Diencephalon (tissue), 1 donor: ENCODE measurements around the gene GALC. TPM values are rescaled to one million over a fixed set of nuclear protein-coding genes. Genes with fewer than 3 reads are reported as not detected.

ENCODE experiments used
- small RNA-seq: library from RNA; depleted of rRNA; stranded (forward); fragments of <200 nt; gene quantifications from one replicate; pipeline ENCODE3, GENCODE V24; 2014
- total RNA-seq: library from RNA; depleted of rRNA; stranded (reverse); fragments of >200 nt; gene quantifications from one replicate; pipeline ENCODE4 v1.2.3, GENCODE V29; 2014

GALC gene
- total RNA-seq, result 48.0 TPM

GRCh38 chr14:87992718-87993628, at the start of gene GALC:
TSS of gene GALC (minus strand) at chr14:87993182. CDS start at chr14:87993164, 18 bp downstream.

GRCh38 chr14:88005050-88005481, 12.1 kb upstream of the GALC start, which contains the start of gene GPR65:
TSS of gene GPR65 (plus strand) at chr14:88005135. CDS start at chr14:88010848, 5,713 bp downstream.

Small RNA genes within 50 kb of the gene (small RNA-seq; reads per million reads assigned to genes)
- gene RNU6-835P, result not detected

Other genes with a start within 250 kb of the GALC start
- gene GPR65, start 12.0 kb upstream of the GALC start, total RNA-seq, result 0.23 TPM